Psoas muscle (tissue), 8 donors: ENCODE data around the gene DIAPH3. TPM values are rescaled to one million over a fixed set of nuclear protein-coding genes. Genes with fewer than 3 reads are reported as not detected.

Experiments
- ATAC-seq, 4 donors: fragments of 200-7000 bp; cut with Tn5 transposase; one replicate each; pipeline ENCODE4 v1.9.1; 2020; ENCODE audit warnings: moderate library complexity in 3 of 4, mild to moderate bottlenecking in 2 of 4
- DNase-seq, 2 donors: peaks; one replicate each; pipeline ENCODE4 v3.0.0-alpha.2; 2020
- H3K27ac ChIP-seq: fragments of 200-600 bp; one replicate; pipeline ENCODE4 v1.8.0; 2022
- H3K27me3 ChIP-seq, 3 donors: fragments of 200-600 bp in 1 of 3; one replicate each; pipeline versions ENCODE4 v1.6.1 to v1.8.0; 2013 to 2022; ENCODE audit warnings: low read length in 2 of 3, mild to moderate bottlenecking in 2 of 3, moderate library complexity in 1 of 3; ENCODE audit not compliant: insufficient read depth in 3 of 3
- H3K36me3 ChIP-seq, 2 donors: fragments of 200-600 bp in 1 of 2; one replicate each; pipeline versions ENCODE4 v1.6.1 to v1.8.0; 2013 to 2022; ENCODE audit warnings: low read depth in 1 of 2, mild to moderate bottlenecking in 1 of 2, moderate library complexity in 1 of 2; ENCODE audit not compliant: insufficient read depth in 1 of 2
- H3K4me1 ChIP-seq: fragments of 200-600 bp; one replicate; pipeline ENCODE4 v1.8.0; 2022
- H3K4me3 ChIP-seq: fragments of 200-600 bp; one replicate; pipeline ENCODE4 v1.8.0; 2022; ENCODE audit warnings: mild to moderate bottlenecking
- H3K9me3 ChIP-seq: fragments of 200-600 bp; one replicate; pipeline ENCODE4 v1.8.0; 2022
- CTCF ChIP-seq: fragments of 200-600 bp; IDR thresholded peaks from one replicate; pipeline ENCODE4 v1.8.0; 2022; ENCODE audit warnings: antibody characterized with exemption
- WGBS, 3 donors: extraction: QIAGEN DNeasy Blood & Tissue Kit; methylation state at CpG; one replicate each; pipeline versions ENCODE4 v1.1.6 to v1.1.7; 2013; 5-methylcytosine and 5-hydroxymethylcytosine counted together
- intact Hi-C, 2 donors: fragments of 100-400 bp; cut with DNase I; formaldehyde crosslinking; loops; one replicate each; pipeline versions ENCODE4 v1.11.0 to v1.14.2; 2022
- polyA plus RNA-seq, 3 donors: library from polyadenylated mRNA; stranded (reverse); fragments of 200-250 nt; gene quantifications; one replicate each; pipeline ENCODE4 v1.2.3, GENCODE V29; 2013
- total RNA-seq, 4 donors: library from RNA; stranded (reverse); fragmentation: NEBNext Ultra II Directional in 2 of 4; extraction: Animal tissue kit (Norgen Biotek cat#: 25700) in 2 of 4; gene quantifications; one replicate each; pipeline versions ENCODE4 v1.2.1 to v1.2.4, GENCODE V29; 2021 to 2023
- donor health status: healthy with polysubstance abuse.
- donor health status: DM: no; HTN: no; CAD: no; lungs with moderate emphysema.
- donor health status: Bipolar disorder and iron deficiency.
- donor health status: healthy.
- donor health status: DM: yes; HTN: yes; CAD: no.
- donor health status: DM: no; HTN: no; CAD: no.
- donor health status: DM: no; HTN: no; CAD: no.
- donor health status: DM: yes; HTN: yes; CAD: no.

DIAPH3 gene
- total and polyA plus RNA-seq, 7 donors: 0.03 to 0.10 (median 0.08) TPM; not detected in 4

GRCh38 chr13:59715611-59716010 is 448.1 kb downstream of the DIAPH3 start:
- H3K9me3 ChIP-seq: no peaks in the 10 kb centered on the region
- no peak overlapping the region for H3K4me3 ChIP-seq
- no peaks in the 10 kb centered on the region for H3K27me3 ChIP-seq
- no peaks in the 10 kb centered on the region for H3K36me3 ChIP-seq
- no peaks in the 10 kb centered on the region for H3K4me1 ChIP-seq
- ATAC-seq (no peak), DNase-seq (no peak)
- no peak for TF ChIP-seq CTCF
- WGBS, 3 donors: 94 to 100% (median 97%) methylated on average over 1 of the region's 1 CpG
- H3K27ac ChIP-seq: no peak overlapping the region
- intact Hi-C loops: no loop called here

- intact Hi-C loops: no loop called here
- no peak for DNase-seq
- no peak for TF ChIP-seq CTCF
- Histone ChIP-seq H3K4me1 (no peaks in the 10 kb centered on the region), H3K4me3 (no peak overlapping the region), H3K36me3 (no peaks in the 10 kb centered on the region), H3K27ac (no peak overlapping the region), H3K27me3 (no peaks in the 10 kb centered on the region), H3K9me3 (no peaks in the 10 kb centered on the region)
- WGBS, 3 donors: 66 to 73% (median 72%) methylated on average over 4 of the region's 4 CpGs
- ATAC-seq: no peak
These were observed 452.6 kb downstream of the DIAPH3 start for GRCh38 chr13:59710996-59711701.

- Histone ChIP-seq H3K4me3 (no peak overlapping the region), H3K9me3 (no peaks in the 10 kb centered on the region), H3K4me1 (no peaks in the 10 kb centered on the region), H3K27ac (no peak overlapping the region), H3K27me3 (no peaks in the 10 kb centered on the region), H3K36me3 (no peaks in the 10 kb centered on the region)
- ATAC-seq: no peak
- intact Hi-C loops: no loop called here
- no peak for DNase-seq
- WGBS, 3 donors: 87 to 94% (median 88%) methylated on average over 1 of the region's 1 CpG
- no peak for TF ChIP-seq CTCF
These were observed 453.3 kb downstream of the DIAPH3 start for GRCh38 chr13:59710416-59710815.

GRCh38 chr13:59706101-59706976 is 457.4 kb downstream of the DIAPH3 start:
- H3K36me3 ChIP-seq: no peaks in the 10 kb centered on the region
- no peak for TF ChIP-seq CTCF
- intact Hi-C loops: no loop called here
- no peak for ATAC-seq
- H3K27me3 ChIP-seq: no peaks in the 10 kb centered on the region
- DNase-seq: no peak
- no peak overlapping the region for H3K27ac ChIP-seq
- no peaks in the 10 kb centered on the region for H3K9me3 ChIP-seq
- H3K4me3 ChIP-seq: no peak overlapping the region
- 93 to 96% (median 95%) methylated on average over 8 of the region's 8 CpGs for WGBS, 3 donors
- no peaks in the 10 kb centered on the region for H3K4me1 ChIP-seq
